ENCODE data around the gene GALK1.
"Not testable (repeated sequence)": the region's sequence is repeated elsewhere in the genome, so short reads cannot be mapped to it uniquely, and the experiment has no call there.

GALK1 gene

DNA sequence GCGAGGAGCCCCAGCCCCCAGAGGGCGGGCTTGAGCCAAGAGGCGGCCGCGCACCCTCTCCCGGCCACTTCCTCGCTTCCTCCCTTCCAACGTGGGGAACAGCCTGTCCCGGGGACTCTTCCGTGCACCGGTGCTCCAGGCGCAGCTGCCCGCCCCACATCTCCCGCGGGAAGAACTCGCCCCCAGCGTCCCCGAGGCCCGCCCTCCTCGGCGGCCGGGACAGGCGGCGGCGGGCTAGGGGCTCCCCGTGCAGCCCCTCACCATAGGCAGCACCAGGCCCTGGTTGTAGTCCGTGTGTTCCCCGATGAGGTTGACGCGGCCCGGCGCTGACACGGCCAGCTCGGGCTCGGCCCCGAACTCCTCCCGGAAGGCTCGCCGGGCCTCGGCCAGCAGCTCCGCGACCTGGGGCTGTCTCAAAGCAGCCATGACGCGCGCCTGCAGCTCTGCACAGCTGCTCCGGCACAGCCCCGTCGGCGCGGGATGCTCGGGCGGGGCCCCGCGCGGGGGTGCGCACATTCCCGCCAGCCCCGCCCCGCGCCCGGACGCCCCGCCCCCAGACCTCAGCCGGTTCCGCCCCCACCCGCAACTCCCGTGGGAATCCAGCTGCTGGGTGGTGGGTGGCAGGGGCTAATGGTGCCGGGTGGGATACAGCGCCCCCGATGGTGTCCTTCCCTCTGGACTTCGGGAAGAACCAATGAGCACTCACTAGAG lies at the start of gene GALK1:
Gene GALK1, minus strand, starts transcription at position 482 of the 711 bp plus-strand sequence. Its CDS starts 56 bp downstream, at position 426.
- H3K4me3 ChIP-seq (ENCODE audit: low read length), result peak within 1 kb of the TSS; percentile 60
- peaks cover 9% of the 10 kb centered on the region for H3K27me3 ChIP-seq (ENCODE audit: control insufficient read depth, insufficient read depth, low read length)
- H3K36me3 ChIP-seq (ENCODE audit: control insufficient read depth, low read depth, low read length), result no peaks in the 10 kb centered on the region
- H3K4me1 ChIP-seq (ENCODE audit: control insufficient read depth, low read depth, low read length), result no peaks in the 10 kb centered on the region
- H3K9me3 ChIP-seq (ENCODE audit: control insufficient read depth, low read depth, low read length), result no peaks in the 10 kb centered on the region
- H3K9ac ChIP-seq (ENCODE audit: low read length), result peak within 1 kb of the TSS; percentile 9
- no peak within 1 kb of the TSS for H3K27ac ChIP-seq (ENCODE audit: low read length)

DNA sequence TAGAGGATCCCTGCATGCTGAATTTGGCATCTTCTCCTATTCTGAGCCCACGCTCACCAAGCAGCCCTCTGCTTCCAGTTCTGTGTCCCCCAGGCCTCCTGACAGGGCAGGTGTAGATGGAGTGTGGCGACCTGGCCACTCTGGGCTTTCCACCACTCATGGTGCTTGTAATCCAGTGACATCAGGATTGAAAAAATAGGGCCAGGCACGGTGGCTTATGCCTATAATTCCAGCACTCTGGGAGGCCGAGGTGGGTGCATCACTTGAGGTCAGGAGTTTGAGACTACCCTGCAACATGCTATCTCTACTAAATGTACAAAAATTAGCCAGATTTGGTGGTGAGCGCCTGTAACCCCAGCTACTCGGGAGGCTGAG lies 49.0 kb upstream of the GALK1 start:
- Histone ChIP-seq H3K36me3 (ENCODE audit: control insufficient read depth, low read depth, low read length) (peaks cover 76% of the 10 kb centered on the region), H3K9me3 (ENCODE audit: control insufficient read depth, low read depth, low read length) (no peaks in the 10 kb centered on the region), H3K4me1 (ENCODE audit: control insufficient read depth, low read depth, low read length) (no peaks in the 10 kb centered on the region), H3K9ac (ENCODE audit: low read length) (no peak overlapping the region), H3K4me3 (ENCODE audit: low read length) (no peak overlapping the region), H3K27me3 (ENCODE audit: control insufficient read depth, insufficient read depth, low read length) (no peaks in the 10 kb centered on the region), H3K27ac (ENCODE audit: low read length) (no peak overlapping the region)

DNA sequence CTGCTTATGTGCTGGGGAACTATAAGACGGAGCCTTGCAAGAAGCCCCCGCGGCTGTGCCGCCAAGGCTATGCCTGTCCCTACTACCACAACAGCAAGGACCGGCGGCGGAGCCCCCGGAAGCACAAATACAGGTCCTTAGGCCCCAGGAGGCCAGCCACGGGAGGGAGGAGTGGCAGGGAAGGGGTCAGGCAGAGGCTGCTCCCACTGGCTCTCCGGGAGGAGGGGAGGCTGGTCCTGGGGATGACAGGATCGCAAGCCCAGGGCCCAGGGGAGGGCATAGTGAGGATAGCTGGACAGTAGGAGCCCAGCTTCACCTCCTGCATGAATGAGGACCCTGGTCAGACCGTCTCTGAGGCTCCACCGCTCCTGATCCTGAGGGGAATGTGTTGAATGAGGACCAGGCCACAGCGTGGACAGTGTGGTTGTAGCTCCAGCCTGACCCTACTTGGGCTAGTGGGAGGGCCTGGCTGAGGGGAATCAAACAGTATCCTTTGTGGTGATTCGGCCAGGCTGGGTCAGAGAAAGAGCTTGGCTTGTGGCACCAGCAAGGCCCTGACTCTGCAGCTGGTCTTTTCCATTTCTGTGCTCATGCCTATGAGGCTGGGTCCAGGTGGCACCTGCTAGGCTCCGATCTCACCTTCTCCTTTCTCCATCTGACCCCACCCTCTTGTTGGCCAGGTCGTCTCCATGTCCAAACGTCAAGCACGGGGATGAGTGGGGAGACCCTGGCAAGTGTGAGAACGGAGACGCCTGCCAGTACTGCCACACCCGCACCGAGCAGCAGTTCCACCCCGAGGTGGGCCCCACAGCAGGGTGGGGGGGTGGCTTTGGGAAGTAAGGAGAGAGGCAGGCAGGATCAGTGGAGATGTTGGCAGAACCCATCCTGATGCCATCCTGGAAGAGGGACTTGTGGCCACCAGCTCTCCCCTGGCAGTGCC lies 48.4 kb upstream of the GALK1 start:
- Histone ChIP-seq H3K27ac (ENCODE audit: low read length) (no peak overlapping the region), H3K4me1 (ENCODE audit: control insufficient read depth, low read depth, low read length) (no peaks in the 10 kb centered on the region), H3K4me3 (ENCODE audit: low read length) (no peak overlapping the region), H3K9me3 (ENCODE audit: control insufficient read depth, low read depth, low read length) (no peaks in the 10 kb centered on the region), H3K36me3 (ENCODE audit: control insufficient read depth, low read depth, low read length) (peaks cover 70% of the 10 kb centered on the region), H3K9ac (ENCODE audit: low read length) (no peak overlapping the region), H3K27me3 (ENCODE audit: control insufficient read depth, insufficient read depth, low read length) (no peaks in the 10 kb centered on the region)

DNA sequence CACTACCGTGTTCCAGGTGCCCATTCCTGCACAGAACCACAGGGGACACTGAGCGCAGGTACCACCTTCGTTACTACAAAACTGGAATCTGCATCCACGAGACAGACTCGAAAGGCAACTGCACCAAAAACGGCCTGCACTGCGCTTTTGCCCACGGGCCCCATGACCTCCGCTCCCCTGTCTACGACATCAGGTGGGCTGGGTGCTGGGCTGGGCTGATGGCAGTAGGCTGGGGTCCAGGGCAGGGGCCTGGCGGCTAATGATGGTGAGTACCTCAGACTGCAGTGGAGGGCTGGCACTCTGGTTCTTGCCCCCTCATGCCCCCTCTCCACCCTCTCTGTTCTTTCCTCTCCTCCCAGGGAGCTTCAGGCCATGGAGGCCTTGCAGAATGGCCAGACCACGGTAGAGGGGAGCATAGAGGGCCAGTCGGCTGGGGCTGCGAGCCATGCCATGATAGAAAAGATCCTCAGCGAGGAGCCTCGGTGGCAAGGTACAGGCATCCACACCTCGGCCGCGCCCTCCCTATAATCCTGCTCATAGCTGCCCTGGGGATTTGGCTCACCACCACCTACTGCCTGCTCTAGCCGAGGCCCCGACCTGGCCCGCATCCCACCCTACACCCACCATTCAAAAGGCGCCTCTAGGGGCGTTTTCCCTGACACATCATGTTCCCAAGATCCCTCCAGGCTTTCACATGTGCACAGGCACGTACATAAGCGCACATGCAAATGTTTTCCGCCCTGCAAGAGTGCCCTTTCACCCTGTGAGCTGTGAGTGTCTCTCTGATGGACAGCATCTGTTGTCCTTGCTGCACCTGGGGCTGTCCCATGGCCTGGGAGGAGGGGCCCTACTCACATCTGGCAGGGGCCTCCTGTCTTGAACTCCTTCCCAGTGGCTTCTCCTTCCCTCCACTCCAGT lies 47.4 kb upstream of the GALK1 start:
- H3K9ac ChIP-seq (ENCODE audit: low read length), result no peak overlapping the region
- no peak overlapping the region for H3K27ac ChIP-seq (ENCODE audit: low read length)
- H3K4me3 ChIP-seq (ENCODE audit: low read length), result no peak overlapping the region
- H3K4me1 ChIP-seq (ENCODE audit: control insufficient read depth, low read depth, low read length), result no peaks in the 10 kb centered on the region
- H3K36me3 ChIP-seq (ENCODE audit: control insufficient read depth, low read depth, low read length), result peaks cover 60% of the 10 kb centered on the region
- no peaks in the 10 kb centered on the region for H3K27me3 ChIP-seq (ENCODE audit: control insufficient read depth, insufficient read depth, low read length)
- H3K9me3 ChIP-seq (ENCODE audit: control insufficient read depth, low read depth, low read length), result no peaks in the 10 kb centered on the region

DNA sequence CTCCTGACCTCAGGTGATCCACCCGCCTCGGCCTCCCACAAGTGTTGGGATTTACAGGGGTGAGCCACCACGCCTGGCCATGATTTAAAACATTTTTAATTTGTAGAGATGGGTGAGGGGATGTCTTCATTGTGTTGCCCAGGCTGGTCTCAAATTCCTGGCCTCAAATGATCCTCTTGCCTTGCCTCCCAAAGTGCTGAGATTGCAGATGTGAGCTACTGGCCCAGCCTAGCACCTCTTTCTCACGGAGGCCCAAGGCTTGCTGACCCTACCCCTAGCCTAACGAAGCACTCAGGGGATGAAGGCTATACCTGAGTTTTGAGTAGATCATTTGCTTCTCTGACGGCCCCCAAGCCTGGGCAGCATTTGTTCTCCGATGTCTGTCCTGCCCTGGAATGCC lies 46.2 kb upstream of the GALK1 start:
- no peak overlapping the region for H3K9ac ChIP-seq (ENCODE audit: low read length)
- H3K4me3 ChIP-seq (ENCODE audit: low read length), result no peak overlapping the region
- H3K9me3 ChIP-seq (ENCODE audit: control insufficient read depth, low read depth, low read length), result no peaks in the 10 kb centered on the region
- H3K36me3 ChIP-seq (ENCODE audit: control insufficient read depth, low read depth, low read length), result peaks cover 48% of the 10 kb centered on the region
- no peaks in the 10 kb centered on the region for H3K27me3 ChIP-seq (ENCODE audit: control insufficient read depth, insufficient read depth, low read length)
- no peak overlapping the region for H3K27ac ChIP-seq (ENCODE audit: low read length)
- no peaks in the 10 kb centered on the region for H3K4me1 ChIP-seq (ENCODE audit: control insufficient read depth, low read depth, low read length)

DNA sequence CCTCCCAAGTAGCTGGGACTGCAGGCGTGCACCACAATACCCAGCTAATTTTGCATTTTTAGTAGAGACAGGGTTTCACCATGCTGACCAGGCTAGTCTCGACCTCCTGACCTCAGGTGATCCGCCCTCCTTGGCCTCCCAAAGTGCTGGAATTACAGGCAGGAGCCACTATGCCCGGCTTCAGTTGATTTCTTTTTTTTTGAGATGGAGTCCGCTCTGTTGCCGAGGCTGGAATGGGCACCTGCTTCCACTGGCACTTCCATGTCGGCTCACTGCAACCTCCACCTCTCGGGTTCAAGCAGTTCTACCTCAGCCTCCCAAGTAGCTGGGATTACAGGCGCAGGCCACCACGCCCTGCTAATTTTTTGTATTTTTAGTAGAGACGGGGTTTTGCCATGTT lies 45.8 kb upstream of the GALK1 start:
- not testable (repeated sequence) for H3K9ac ChIP-seq (ENCODE audit: low read length); H3K27me3 ChIP-seq (ENCODE audit: control insufficient read depth, insufficient read depth, low read length); H3K9me3 ChIP-seq (ENCODE audit: control insufficient read depth, low read depth, low read length); H3K4me1 ChIP-seq (ENCODE audit: control insufficient read depth, low read depth, low read length); H3K4me3 ChIP-seq (ENCODE audit: low read length); H3K27ac ChIP-seq (ENCODE audit: low read length)
- peaks cover 45% of the 10 kb centered on the region for H3K36me3 ChIP-seq (ENCODE audit: control insufficient read depth, low read depth, low read length)

DNA sequence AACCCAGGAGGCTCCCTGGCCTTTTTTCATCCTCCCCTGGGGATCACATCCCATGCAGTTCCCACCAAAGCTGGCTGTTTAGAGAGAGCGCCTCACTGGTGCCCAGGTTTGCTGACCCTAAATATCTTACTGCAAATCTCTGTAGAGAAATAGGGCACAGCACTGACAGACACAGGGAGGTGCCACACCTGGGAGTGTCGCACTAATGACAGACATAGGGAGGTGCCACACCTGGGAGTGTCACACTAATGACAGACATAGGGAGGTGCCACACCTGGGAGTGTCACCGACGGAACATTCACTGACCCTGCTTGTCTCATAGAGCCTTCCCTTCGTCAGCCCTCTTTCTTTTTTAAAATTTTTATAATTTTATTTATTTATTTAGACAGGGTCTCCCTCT lies 45.2 kb upstream of the GALK1 start:
- Histone ChIP-seq H3K4me1 (ENCODE audit: control insufficient read depth, low read depth, low read length) (no peaks in the 10 kb centered on the region), H3K9ac (ENCODE audit: low read length) (no peak overlapping the region), H3K9me3 (ENCODE audit: control insufficient read depth, low read depth, low read length) (no peaks in the 10 kb centered on the region), H3K36me3 (ENCODE audit: control insufficient read depth, low read depth, low read length) (peaks cover 43% of the 10 kb centered on the region), H3K27me3 (ENCODE audit: control insufficient read depth, insufficient read depth, low read length) (no peaks in the 10 kb centered on the region), H3K27ac (ENCODE audit: low read length) (no peak overlapping the region), H3K4me3 (ENCODE audit: low read length) (no peak overlapping the region)

DNA sequence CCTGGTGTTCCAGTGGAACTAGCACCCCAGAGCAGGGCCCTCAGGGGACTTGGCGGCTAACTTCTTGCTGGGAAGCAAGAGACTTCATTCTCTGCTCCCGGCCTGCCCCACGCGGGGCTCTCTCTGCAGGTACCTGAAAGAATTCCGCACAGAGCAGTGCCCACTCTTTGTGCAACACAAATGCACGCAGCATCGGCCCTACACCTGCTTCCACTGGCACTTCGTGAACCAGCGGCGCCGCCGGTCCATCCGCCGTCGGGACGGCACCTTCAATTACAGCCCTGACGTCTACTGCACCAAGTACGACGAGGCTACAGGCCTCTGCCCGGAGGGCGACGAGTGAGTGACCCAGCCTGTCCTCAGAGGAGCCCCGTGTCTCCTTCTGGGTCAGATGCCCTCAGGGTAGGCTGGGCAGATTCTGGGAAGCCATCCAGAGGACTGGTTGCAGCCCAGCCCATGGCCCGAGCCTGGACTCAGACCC lies 44.7 kb upstream of the GALK1 start:
- no peak overlapping the region for H3K4me3 ChIP-seq (ENCODE audit: low read length)
- no peaks in the 10 kb centered on the region for H3K9me3 ChIP-seq (ENCODE audit: control insufficient read depth, low read depth, low read length)
- peaks cover 38% of the 10 kb centered on the region for H3K36me3 ChIP-seq (ENCODE audit: control insufficient read depth, low read depth, low read length)
- H3K27me3 ChIP-seq (ENCODE audit: control insufficient read depth, insufficient read depth, low read length), result no peaks in the 10 kb centered on the region
- H3K4me1 ChIP-seq (ENCODE audit: control insufficient read depth, low read depth, low read length), result no peaks in the 10 kb centered on the region
- no peak overlapping the region for H3K9ac ChIP-seq (ENCODE audit: low read length)
- no peak overlapping the region for H3K27ac ChIP-seq (ENCODE audit: low read length)

DNA sequence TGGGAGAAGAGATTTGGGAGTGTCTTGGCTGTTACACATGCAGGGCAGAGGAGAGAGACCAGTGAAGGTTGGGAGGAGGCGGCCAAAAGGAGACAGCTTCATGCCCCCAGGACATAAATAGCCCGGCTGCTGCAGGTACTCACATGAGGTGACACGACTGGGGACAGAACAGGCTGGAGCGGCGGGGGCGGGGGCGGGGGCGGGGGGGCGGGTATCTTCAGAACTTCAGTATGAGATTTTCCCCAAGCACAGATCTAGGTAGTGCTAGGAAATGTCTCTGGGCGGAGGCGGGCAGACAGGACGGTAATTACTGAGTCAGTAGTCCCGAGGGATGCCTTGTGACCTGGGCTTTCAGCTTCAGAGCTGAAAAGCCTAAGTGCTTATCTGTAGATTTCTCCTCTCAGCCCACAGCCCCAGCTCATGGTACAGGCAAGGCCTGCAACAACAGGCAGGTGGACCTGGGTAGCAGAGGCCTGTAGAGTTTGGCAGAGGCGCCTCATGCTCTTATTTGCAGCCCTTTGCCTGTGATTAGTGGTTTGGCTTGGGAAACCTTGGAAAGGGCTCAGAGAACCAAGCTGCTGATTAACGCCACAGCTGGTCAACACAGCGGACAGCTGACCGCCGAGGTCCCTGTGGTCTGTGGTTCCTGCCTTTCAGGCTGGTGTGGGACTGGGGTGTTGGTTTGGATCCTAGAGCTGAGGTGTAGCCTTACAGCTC lies 44.1 kb upstream of the GALK1 start:
- no peak overlapping the region for H3K27ac ChIP-seq (ENCODE audit: low read length)
- H3K9me3 ChIP-seq (ENCODE audit: control insufficient read depth, low read depth, low read length), result no peaks in the 10 kb centered on the region
- no peaks in the 10 kb centered on the region for H3K4me1 ChIP-seq (ENCODE audit: control insufficient read depth, low read depth, low read length)
- no peaks in the 10 kb centered on the region for H3K27me3 ChIP-seq (ENCODE audit: control insufficient read depth, insufficient read depth, low read length)
- H3K9ac ChIP-seq (ENCODE audit: low read length), result no peak overlapping the region
- peaks cover 34% of the 10 kb centered on the region for H3K36me3 ChIP-seq (ENCODE audit: control insufficient read depth, low read depth, low read length)
- no peak overlapping the region for H3K4me3 ChIP-seq (ENCODE audit: low read length)

DNA sequence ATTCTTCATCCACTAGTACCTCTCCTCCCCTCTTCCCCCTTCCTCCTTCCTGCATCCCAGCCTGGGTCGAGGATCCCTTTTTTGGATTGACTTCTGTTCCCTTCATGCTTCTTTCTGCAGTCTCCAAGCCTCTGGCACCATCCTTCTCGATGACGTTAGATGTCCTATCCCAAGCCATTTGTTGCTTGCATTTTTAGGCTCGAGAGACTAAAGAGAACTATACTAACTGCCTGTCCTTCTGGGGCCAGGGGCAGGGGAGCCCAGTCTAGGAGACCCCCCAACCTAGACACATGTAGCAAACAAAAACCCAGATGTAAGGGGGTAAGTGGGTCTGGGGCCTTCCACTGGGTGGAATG lies 43.5 kb upstream of the GALK1 start:
- no peak overlapping the region for H3K27ac ChIP-seq (ENCODE audit: low read length)
- H3K27me3 ChIP-seq (ENCODE audit: control insufficient read depth, insufficient read depth, low read length), result no peaks in the 10 kb centered on the region
- no peak overlapping the region for H3K4me3 ChIP-seq (ENCODE audit: low read length)
- no peaks in the 10 kb centered on the region for H3K4me1 ChIP-seq (ENCODE audit: control insufficient read depth, low read depth, low read length)
- H3K9me3 ChIP-seq (ENCODE audit: control insufficient read depth, low read depth, low read length), result no peaks in the 10 kb centered on the region
- H3K36me3 ChIP-seq (ENCODE audit: control insufficient read depth, low read depth, low read length), result peaks cover 29% of the 10 kb centered on the region
- H3K9ac ChIP-seq (ENCODE audit: low read length), result no peak overlapping the region

DNA sequence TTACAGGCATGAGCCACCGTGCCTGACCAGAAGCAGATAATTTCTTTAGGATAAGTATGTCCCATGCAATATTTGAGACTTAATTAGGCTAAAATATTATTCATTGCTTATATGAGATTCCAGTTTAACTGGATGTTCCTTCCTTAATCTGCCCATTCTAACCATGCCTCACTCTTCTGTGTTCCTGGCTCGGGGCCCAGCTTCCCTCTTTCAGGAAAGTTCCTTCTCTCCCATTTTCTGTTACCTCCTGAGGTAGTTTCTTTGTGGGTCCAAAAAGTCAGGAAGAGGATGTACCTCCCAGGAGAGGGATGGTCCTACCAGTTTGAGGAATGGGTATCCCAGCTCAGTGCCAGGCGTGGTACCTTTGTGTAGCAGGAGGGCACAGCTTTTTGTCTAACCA lies 42.9 kb upstream of the GALK1 start:
- H3K4me3 ChIP-seq (ENCODE audit: low read length), result no peak overlapping the region
- no peak overlapping the region for H3K27ac ChIP-seq (ENCODE audit: low read length)
- H3K36me3 ChIP-seq (ENCODE audit: control insufficient read depth, low read depth, low read length), result peaks cover 26% of the 10 kb centered on the region
- H3K4me1 ChIP-seq (ENCODE audit: control insufficient read depth, low read depth, low read length), result no peaks in the 10 kb centered on the region
- no peaks in the 10 kb centered on the region for H3K27me3 ChIP-seq (ENCODE audit: control insufficient read depth, insufficient read depth, low read length)
- no peak overlapping the region for H3K9ac ChIP-seq (ENCODE audit: low read length)
- H3K9me3 ChIP-seq (ENCODE audit: control insufficient read depth, low read depth, low read length), result no peaks in the 10 kb centered on the region

Data from iPS-18a (cell line).